Vagina (tissue), 2 donors: ENCODE measurements around the gene SMARCAD1.

ENCODE experiments used
- CTCF ChIP-seq, 3 experiments: fragments of 450-650 bp in 2 of 3; fragments of 200-600 bp in 1 of 3; sonication (generic) in 1 of 3; IDR thresholded peaks; one replicate each; pipeline ENCODE4 v1.5.1; 2017 to 2019; ENCODE audit warnings: antibody characterized with exemption in 3 of 3, mild to moderate bottlenecking in 2 of 3, moderate library complexity in 2 of 3
- POLR2A ChIP-seq, 2 donors: fragments of 450-650 bp; IDR thresholded peaks; one replicate each; pipeline ENCODE4 v1.6.1; 2017; ENCODE audit warnings: antibody characterized with exemption in 2 of 2, mild to moderate bottlenecking in 2 of 2, moderate library complexity in 2 of 2
- POLR2AphosphoS5 ChIP-seq, 2 donors: sonication (generic); formaldehyde crosslinking; IDR thresholded peaks; one replicate each; pipeline ENCODE4 v1.9.0; 2017; ENCODE audit warnings: antibody characterized with exemption in 2 of 2, mild to moderate bottlenecking in 2 of 2, low read depth in 1 of 2; ENCODE audit not compliant: insufficient read depth in 1 of 2

GRCh38 chr4:94232519-94232918 lies 24.9 kb downstream of the SMARCAD1 start:
- TF ChIP-seq CTCF (IDR thresholded peaks at IDR 0.05) (no peak), POLR2AphosphoS5 (IDR thresholded peaks at IDR 0.05; ENCODE audit: insufficient read depth in 1 of 2, low read depth in 1 of 2) (no peak), POLR2A (IDR thresholded peaks at IDR 0.05) (no peak)
